GM19328 (cell line): Measurements from ENCODE around the gene DOCK6.
"Not testable (repeated sequence)": the region's sequence is repeated elsewhere in the genome, so short reads cannot be mapped to it uniquely, and the experiment has no call there.

Experiments used
- ATAC-seq: cut with Tn5 transposase; IDR thresholded peaks from one replicate; pipeline ENCODE4 v1.9.1; 2021; ENCODE audit warnings: mild to moderate bottlenecking, moderate library complexity; ENCODE audit not compliant: unreplicated experiment

Gene DOCK6

DNA sequence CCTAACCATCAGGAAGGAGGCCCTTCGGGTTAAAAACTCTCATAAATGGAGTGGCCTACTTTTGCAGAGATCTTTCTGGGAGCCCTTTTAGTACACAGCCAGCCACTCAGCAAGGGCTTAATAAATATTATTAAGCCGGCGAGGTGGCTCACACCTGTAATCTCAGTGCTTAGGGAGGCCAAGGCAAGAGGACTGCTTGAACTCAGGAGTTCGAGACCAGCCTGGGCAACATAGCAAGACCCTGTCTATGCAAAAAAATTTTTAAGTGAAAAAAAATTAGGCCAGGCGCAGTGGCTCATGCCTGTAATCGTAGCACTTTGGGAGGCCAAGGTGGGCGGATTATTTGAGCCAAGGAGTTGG, 64.2 kb downstream of the DOCK6 start:
- ATAC-seq = no peak

DNA sequence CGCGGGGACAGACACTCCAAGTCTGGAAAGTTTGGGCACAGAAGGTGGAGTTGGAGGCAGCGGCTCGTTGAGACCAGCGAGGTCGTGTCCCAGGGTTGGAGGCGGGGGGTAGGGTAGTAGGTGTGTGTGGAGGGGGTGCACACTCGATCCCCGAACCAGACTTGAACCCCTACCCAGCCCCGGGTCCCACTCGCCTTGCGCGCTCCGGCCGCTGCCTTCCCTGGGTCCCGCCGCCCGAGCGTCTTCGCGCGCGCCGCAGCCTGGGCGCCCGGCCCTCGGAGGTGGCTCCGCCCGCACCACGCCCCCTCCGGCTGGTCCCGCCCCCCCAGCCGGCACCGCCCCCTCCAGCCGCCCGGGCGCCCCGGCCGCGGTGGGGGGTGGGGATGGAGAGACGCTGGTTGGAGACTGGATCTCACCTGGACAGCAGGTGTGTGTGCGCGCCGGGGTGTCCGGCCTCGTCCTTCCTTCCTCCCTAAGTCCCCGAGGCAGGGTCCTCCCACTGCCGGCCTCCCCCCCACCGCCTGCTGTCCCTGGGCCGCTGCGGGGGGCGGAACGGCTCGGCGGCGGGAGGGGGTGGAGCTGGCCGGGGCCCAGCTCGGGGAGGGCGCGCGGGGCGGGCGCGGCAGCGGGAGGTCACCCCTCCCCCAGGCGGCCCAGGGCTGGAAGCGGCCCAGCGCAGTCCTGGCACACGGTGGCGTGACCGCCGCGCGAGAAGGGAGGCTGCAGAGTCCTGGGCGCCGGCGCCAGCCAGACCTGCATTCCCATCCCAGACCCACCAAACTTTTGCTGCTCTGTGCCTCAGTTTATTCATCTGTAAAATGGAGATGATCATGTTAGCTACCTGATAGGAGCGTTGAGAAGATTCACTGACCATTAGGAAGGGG, 64.8 kb downstream of the DOCK6 start, which contains the start of gene KANK2:
Gene KANK2, minus strand, starts transcription at position 255 of the 884 bp plus-strand sequence. CDS start 3,034 bp downstream, outside the sequence.
- peak; percentile 75 for ATAC-seq

DNA sequence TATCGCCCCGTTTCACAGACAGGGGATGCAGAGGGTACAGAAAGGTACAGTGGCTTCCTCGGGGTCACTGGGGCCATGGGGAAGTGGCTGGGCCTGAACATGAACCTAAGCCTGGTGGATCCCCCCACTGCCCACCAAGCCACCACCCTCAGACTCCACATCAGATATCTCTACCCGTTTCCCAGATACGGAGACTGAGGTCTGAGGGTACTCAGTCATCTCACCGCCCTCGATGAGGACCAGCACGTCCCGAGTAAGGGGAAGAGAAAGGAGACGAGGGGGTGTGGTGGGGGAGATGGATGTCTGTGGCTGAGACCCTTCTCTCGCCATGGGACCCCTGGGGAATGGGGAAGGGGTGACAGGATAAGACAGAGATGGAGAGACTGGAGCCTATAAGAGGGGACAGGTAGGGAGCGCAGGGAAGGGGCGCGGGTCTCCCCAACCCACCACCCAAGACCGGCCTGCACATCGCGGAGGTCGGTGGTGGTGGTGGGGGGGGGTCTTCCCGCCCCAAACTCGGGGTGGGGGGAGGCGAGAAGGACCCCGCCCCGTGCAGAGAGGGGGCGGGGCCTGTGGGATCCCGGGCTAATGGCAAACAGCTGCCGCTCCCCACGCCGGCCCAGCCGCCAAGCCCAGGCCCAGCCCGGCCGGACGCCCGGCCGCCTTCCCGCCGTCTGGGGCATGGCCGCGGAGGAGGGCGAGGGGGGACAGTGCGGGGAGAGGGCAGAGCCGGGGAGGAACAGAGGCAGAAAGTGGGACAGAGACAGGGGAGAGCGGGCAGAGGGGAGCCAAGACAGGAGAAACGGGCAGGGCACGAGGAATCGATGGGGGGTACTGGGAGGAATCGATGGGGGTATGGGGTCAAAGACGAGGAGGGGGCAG, 65.7 kb downstream of the DOCK6 start:
- no peak for ATAC-seq

DNA sequence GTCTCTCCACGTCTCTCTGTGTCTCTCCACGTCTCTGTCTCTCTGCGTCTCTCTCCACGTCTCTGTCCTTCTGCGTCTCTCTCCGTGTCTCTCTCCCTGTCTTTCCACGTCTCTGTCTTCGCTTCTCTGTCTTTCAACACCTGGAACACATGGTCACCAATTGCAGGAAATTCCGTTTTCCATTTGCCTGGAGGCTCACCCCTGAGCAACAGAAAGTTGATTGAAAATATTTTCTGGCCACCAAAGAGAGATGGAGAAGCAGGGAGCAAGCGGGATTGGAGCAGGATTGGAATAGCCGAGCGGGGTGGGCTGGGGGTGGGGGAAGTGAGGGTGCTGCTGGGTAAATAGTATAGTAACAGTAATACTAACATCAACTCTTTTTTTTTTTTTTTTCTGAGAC, 66.6 kb downstream of the DOCK6 start:
- ATAC-seq = no peak

DNA sequence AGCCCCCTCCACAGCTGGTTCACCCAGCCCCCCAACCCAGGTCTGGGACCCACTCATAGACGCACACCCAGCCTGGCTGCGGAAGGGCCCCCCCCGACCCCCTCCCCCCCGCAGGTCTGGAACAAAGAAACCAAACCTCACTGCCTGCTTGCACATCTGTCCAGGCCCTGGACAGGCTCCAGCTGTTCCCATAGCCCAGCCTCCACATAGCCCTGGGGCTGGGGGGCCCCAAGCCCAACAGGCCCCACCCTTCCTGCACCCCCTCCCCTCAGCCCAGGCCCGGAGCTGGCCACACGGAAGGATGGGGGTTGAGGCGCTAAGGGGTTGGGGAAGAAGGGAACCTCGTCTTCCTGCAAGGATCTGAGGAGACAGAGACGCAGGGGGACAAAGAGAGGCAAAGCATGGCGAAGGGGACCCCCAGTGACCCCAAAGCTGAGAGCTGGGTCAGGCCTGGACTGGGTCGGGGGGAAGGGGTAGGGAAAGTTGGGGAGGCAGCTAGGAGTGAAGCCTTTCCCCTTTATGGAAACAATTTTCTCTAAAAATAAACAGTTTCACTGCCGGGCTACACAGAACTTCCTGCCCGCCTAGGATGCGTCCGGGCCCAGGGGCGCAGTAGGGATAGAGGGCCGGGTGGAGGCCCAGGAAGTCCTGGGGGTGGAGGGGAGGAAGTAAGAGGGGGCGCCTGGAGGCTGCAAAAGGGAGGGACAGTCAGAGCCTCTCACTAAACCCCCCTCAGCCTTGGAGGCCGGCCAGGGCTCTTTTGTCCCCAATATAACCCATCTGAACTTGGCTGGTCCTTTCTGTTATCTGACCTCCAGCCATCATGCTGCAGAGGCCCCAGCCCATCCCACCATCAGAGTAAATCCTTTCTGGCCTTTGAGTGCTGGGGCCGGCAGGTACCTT, 67.4 kb downstream of the DOCK6 start:
- ATAC-seq = no peak

DNA sequence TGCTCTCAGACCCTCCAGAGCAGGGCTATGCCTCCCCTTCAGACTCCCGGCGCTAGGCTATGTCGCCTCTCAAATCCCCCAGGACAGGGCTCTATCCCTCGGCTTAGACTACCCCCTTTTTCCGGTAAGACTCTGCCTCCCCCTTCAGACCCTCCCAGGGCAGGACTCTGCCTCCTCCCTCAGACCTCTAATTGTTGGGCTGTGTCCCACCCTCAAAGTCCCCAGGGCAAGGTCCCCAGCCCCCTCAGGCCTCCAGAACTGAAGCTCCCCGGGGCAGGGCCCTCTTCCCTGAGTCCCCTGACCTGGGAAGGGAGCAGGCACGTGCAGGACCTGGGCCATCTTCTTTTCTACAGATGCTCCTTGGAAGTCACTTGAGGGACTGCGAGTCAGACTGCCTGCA, 68.2 kb downstream of the DOCK6 start:
- ATAC-seq = no peak

DNA sequence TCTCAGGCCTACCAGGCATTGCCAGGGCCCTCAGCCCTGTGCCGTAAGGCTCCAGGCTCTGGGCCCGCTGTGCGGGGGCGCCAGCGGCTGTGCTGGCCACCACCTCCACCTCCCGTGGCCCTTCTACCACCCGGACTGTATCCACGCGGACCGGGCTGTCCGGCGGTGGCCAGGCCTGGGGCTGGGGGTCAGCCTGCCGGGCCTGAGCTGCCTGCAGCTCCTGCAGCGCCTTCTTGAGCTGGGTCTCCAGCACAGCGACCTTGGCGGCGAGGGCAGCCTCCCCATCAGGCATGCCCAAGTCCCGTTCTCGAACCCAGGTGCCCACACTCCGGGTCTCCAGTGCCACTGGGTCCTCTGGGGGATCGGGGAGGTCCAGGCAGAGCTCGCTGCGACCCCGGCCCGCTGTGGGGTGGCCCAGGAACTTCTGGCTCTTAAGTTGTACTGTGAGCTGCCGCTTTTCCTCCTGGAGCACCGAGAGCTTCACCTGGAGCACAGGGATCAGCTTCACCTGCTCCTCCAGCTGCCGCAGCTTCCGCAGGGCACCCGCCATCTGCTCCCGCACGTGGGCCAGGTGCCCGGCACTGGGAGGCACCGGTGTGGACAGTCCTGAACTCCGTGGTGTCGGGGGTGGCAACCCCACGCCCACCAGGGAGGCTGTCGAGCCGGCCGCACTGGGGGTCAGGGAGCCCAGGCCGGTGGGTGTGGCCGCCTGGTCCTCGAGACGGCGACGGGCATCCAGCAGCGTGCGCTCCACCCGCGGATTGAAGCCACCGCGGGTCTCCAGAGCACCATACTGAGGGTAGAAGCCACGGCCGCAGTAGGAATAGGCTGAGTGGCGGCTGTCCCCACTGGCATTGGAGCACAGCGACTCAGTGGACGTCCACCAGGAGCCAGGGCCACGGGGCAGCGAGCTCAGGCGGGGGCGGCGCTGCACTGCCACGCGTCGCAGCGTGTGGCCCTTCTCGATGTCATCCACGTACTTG, 69.1 kb downstream of the DOCK6 start:
- no peak for ATAC-seq

DNA sequence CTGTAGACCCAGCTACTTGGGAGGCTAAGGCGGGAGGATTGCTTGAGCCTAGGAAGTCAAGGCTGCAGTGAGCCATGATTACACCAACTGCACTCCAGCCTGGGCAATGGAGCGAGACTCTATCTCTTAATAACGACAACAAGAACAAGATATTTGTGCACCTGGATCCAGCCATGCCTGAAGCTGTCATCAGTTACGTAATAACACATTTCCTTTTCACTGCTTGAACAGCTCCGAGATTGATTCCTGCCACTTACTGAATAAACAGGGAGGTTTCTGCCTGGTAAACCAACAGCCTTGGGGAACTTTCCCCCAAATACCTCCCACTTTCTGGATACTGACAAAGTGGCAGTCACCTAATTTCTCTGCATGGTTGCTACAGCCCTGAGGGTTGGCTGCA, 70.4 kb downstream of the DOCK6 start:
- ATAC-seq = no peak

DNA sequence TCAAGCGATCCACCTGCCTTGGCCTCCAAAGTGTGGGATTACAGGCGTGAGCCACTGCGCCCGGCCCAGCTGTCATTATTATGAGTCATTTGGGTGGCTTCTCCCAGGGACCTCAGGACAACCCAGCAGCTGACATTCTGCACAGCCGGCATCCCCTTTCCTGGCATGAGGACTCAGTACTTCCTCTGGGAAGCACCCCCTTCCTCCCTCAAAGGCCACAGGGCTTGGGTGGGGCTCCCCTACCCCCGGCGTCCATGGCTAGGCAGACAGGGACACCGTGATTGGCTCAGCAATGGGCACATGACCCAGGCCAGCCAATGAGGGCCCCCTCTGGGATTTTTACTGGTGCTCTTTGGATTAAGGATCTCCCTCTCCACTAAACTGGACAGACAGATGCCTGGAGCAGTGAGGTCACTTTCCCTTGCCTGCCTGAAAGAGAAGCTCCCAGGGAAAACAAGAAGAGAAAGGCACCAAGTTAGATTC, 71.0 kb downstream of the DOCK6 start:
- ATAC-seq = no peak

DNA sequence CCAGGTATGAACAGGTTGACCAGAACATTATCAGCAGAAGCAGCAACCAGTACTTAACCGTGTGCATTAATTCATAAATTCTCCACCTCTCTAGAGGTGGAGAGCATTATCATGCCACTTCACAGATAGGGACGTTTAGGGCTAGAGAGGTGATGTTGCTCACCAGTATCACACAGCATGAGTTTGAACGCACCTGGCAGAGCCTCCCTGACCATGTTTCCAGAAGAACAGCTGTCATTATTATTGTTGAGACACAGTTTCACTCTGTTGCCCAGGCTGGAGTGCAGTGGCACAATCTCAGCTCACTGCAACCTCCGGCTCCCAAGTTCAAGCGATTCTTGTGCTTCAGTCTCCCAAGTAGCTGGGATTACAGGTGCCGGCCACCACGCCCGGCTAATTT, 71.8 kb downstream of the DOCK6 start:
- ATAC-seq = no peak

DNA sequence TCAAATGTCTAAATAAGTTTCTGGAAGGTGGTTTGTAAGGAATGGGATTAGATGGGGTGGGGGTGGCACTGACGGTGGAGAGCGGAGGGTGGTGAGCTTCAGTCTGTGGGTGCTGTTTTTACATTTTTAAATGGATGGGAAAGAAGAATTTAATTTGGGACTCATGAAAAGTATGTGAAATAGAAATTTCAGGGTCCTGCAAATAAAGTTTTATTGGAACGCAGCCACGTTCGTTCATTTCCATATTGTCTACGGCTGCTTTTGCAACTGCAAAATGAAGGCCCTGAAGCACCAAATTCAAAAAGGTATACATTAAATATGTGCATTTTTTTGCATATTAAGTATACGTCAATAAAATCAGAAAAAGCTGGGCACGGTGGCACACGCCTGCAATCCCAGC, 74.9 kb downstream of the DOCK6 start:
- ATAC-seq = no peak

DNA sequence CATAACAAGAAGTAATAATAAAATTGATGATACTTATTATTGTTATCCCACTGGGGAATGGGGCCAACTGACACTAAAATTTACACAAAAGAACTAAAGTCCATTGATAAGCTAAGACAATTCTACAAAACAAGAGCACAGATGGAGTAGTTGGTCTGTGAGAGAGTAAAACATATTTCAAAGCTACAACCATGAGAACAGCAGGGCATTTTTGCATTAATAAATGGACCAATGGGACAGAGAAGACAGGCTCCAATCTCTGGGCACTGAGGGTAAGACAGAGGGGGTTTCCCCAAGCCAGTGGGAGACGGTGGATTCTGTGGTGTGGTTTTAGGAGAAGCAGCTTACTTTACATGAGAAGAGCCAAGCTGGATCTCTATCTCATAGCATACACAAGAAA, 79.3 kb downstream of the DOCK6 start:
- no peak for ATAC-seq

DNA sequence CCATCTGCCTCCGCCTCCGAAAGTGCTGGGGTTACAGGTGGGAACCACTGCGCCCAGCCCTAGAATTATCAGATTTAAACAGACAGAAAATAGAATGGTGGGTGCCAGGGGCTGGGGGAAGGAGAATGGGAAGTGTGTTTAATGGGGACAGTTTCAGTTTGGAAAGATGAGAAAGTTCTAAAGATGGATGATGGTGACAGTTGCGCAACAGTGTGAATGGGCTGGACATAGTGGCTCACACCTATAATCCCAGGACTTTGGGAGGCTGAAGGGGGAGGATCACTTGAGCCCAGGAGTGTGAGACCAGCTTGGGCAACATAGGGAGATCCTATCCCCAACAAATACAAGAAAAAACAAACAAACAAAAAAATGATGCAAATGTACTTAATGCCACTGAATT, 80.8 kb downstream of the DOCK6 start:
- ATAC-seq = no peak

DNA sequence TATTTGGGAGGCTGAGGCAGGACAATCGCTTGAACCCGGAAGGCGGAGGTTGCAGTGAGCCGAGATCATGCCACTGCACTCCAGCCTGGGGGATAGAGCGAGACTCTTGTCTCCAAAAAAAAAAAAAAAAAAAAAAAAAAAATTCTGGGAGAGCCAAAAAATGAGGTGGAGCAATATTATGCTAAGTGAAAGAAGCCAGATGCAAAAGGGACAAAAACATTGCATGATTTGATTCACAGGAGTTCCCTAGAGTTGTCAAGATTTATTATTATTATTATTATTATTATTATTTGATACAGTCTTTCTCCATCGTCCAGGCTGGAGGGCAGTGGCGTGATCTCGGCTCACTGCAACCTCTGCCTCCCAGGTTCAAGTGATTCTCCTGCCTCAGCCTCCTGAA, 81.3 kb downstream of the DOCK6 start:
- not testable (repeated sequence) for ATAC-seq

DNA sequence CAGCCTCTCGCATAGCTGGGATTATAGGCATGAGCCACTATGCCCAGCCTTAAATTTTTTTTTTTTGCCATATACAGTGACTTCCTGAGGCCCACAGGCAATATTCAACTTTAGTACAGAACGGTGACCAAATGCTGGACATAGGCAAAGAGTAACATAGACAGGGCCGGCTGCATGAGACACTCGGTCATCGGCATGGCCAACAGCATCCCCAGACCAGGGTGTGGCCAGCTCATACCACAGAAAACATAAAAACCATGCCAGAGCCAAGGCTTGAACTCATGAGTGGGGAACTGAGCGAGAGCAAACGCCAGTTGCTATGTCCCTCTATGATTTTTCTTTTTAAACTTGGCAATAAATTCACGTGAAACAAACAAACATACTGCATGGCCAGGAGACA, 82.0 kb downstream of the DOCK6 start:
- no peak for ATAC-seq

DNA sequence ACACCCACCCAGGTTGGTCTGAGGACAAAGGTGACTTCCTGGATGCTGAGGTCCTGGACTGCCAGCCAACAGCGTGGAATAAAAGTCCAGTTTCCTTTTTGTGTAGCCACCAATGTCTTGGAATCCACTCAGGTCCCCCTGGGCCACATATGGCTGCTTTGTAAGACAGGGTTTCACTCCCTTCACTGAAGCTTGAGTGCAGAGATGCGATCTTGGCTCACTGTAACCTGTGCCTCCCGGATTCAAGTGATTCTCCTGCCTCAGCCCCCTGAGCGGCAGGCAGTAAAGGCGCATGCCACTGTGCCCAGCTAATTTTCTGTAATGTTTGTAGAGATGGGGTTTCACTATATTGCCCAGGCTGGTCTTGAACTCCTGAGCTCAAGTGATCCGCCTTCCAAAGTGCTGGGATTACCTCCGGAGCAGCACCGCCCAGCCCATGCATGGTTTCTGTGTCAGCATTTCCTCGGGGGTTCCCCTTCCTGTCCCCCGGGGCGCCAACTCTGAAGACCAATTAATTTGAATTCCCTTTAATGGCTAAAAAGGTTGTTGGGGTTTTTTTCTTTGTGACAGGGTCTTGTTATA, 82.5 kb downstream of the DOCK6 start:
- ATAC-seq = no peak

DNA sequence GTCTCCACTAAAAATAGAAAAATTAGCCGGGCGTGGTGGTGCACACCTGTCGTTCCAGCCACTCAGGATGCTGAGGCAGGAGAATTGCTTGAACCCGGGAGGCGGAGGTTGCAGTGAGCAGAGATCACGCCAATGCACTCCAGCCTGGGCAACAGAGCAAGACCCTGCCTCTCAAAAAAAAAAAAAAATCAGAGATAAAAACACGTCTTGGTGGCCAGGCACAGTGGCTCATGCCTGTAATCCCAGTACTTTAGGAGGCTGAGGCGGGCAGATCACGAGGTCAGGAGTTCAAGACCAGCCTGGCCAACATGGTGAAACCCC, 83.2 kb downstream of the DOCK6 start:
- not testable (repeated sequence) for ATAC-seq

DNA sequence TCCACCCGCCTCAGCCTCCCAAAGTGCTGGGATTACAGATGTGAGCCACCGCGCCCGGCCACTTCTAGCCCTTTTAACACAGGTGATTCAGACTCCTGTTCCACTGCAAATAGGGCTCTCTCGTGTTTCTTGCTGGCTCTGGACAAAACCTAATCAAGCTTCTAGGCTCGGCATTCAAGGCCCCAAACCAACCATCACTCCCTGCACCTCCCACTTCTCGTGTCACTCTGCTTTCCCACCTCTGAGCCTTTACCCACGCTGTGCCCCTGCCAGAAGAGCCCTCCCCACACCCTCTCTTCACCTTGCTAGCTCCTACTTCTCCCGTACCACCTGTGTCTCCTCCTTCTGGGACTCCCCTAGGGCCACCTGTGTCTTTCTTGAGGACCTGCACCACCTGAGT, 84.7 kb downstream of the DOCK6 start:
- no peak for ATAC-seq

DNA sequence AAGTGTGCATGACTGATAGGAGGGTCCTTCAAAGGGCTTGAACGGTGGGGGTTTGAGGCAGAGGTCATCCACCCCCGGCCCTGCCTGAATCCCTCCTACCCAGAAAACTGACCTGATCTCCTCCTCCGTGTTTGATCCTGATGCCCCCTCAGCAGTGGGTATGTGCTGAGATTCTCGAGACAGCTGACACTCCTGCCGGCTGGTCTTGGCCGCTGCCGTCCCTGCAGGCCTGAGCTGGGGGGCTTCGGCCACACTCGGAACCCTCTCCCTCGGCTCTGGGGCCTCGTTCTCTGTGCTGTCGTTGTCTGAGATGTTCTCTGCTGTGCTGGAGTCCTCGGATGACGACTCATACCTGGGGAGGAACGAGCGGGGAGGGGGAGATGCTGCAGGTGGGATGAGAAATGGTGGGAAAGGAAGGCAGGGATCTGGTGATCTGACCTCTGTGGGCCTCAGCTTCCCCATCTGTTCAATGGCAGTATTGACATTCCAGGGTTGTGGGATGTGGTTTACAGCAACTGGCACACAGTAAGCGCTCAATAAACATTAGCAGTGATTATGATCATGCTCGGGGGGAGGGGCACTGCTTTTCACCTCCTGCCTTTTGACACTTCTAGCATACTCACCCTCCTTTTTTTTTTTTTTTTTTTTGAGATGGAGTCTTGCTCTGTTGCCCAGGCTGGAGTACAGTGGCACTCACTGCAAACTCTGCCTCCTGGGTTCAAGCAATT, 85.7 kb downstream of the DOCK6 start:
- ATAC-seq = no peak
